GM18867 (cell line): Measurements from ENCODE around the gene SLC35G2.
"Not testable (repeated sequence)": the region's sequence is repeated elsewhere in the genome, so short reads cannot be mapped to it uniquely, and the experiment has no call there.

Experiments
- ATAC-seq: cut with Tn5 transposase; IDR thresholded peaks from one replicate; pipeline ENCODE4 v1.9.1; 2021; ENCODE audit warnings: mild to moderate bottlenecking, moderate library complexity; ENCODE audit not compliant: unreplicated experiment

Gene SLC35G2

GRCh38 chr3:136818769-136819391, at the start of gene SLC35G2:
Gene SLC35G2, plus strand, starts transcription at chr3:136819126. Its CDS starts 35,335 bp downstream, at chr3:136854461.
- ATAC-seq = no peak

GRCh38 chr3:136772709-136773108, 46.2 kb upstream of the SLC35G2 start:
- no peak for ATAC-seq

- no peak for ATAC-seq
These were observed 40.1 kb upstream of the SLC35G2 start for GRCh38 chr3:136778865-136779264.

GRCh38 chr3:136780741-136781140, 38.2 kb upstream of the SLC35G2 start:
- no peak for ATAC-seq

GRCh38 chr3:136783708-136784191, 35.2 kb upstream of the SLC35G2 start:
- no peak for ATAC-seq

GRCh38 chr3:136787349-136787748, 31.6 kb upstream of the SLC35G2 start:
- ATAC-seq = peak; percentile 97

- ATAC-seq = no peak
These were observed 30.8 kb upstream of the SLC35G2 start for GRCh38 chr3:136788154-136788553.

GRCh38 chr3:136789976-136790375, 28.9 kb upstream of the SLC35G2 start:
- no peak for ATAC-seq

GRCh38 chr3:136790786-136791185, 28.1 kb upstream of the SLC35G2 start:
- ATAC-seq = no peak

GRCh38 chr3:136792556-136793330, 26.2 kb upstream of the SLC35G2 start:
- no peak for ATAC-seq

GRCh38 chr3:136801146-136801545, 17.8 kb upstream of the SLC35G2 start:
- not testable (repeated sequence) for ATAC-seq

GRCh38 chr3:136802481-136802996, 16.4 kb upstream of the SLC35G2 start:
- no peak for ATAC-seq

- no peak for ATAC-seq
These were observed 14.8 kb upstream of the SLC35G2 start for GRCh38 chr3:136804141-136804540.

GRCh38 chr3:136804813-136805212, 14.1 kb upstream of the SLC35G2 start:
- ATAC-seq = no peak

GRCh38 chr3:136805795-136806194, 13.1 kb upstream of the SLC35G2 start:
- ATAC-seq = no peak

GRCh38 chr3:136811701-136812100, 7.2 kb upstream of the SLC35G2 start:
- ATAC-seq = no peak

- no peak for ATAC-seq
These were observed 1.5 kb upstream of the SLC35G2 start for GRCh38 chr3:136817448-136817847.

GRCh38 chr3:136818191-136818768, 646 bp upstream of the SLC35G2 start:
- ATAC-seq = no peak

GRCh38 chr3:136819392-136819730, 435 bp downstream of the SLC35G2 start:
- no peak for ATAC-seq

- ATAC-seq = no peak
These were observed 1.1 kb downstream of the SLC35G2 start for GRCh38 chr3:136819731-136820679.

- no peak for ATAC-seq
These were observed 12.5 kb downstream of the SLC35G2 start for GRCh38 chr3:136831461-136831860.
